HG03196 (cell line): ENCODE results near the gene NEMP1.
A peak's percentile ranks its signal among the peaks of the same experiment; 100 is the strongest.
"Not testable (repeated sequence)": the region's sequence is repeated elsewhere in the genome, so short reads cannot be mapped to it uniquely, and the experiment has no call there.

Source experiments
- ATAC-seq: cut with Tn5 transposase; IDR thresholded peaks from one replicate; pipeline ENCODE4 v1.9.1; 2021; ENCODE audit not compliant: unreplicated experiment

The NEMP1 gene

DNA sequence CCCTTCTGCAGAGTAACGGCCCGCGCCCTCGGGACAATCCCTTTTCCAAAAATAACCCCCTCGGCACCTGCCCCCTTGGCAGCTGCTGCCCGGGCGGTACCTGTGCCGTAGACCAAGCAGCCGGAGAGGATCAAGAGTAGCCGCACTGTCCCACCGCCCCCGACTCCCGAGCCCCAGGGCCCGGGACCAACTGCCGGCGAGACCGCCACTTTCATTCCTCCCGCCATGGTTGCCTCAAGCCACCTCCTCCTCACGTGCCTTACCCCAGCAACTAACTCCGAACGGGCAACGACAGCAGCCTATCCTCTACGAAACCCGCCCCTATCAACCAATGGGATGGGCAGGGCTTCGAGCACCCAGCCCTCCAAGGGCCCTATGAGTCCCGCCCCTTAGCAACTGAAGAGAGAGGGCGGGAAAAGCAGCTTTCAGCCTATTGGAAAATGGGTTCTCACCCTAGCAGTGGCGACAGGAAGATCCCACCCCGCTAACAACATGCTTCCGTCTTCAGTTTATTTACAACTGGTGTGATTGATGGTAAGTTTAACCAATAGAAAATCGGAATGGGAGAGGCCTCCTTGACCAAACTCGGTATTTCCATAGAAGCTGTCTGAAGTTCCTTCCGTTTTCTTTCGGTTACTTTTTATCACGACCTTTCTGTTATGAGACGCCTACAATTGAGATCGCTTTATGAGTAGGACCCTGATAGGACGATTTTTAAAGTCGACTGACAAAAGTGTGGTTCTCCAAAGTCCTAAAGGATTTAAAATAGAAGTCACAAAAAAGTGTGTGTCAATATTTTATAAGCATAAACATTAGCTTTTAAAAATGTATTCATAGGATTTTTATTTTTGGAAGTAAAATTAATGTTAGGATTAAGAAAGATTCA is at the start of gene NEMP1:
TSS of gene NEMP1 (minus strand) at position 273 of the 886 bp plus-strand sequence. CDS start at position 227, 46 bp downstream.
- ATAC-seq: peak; percentile 96

DNA sequence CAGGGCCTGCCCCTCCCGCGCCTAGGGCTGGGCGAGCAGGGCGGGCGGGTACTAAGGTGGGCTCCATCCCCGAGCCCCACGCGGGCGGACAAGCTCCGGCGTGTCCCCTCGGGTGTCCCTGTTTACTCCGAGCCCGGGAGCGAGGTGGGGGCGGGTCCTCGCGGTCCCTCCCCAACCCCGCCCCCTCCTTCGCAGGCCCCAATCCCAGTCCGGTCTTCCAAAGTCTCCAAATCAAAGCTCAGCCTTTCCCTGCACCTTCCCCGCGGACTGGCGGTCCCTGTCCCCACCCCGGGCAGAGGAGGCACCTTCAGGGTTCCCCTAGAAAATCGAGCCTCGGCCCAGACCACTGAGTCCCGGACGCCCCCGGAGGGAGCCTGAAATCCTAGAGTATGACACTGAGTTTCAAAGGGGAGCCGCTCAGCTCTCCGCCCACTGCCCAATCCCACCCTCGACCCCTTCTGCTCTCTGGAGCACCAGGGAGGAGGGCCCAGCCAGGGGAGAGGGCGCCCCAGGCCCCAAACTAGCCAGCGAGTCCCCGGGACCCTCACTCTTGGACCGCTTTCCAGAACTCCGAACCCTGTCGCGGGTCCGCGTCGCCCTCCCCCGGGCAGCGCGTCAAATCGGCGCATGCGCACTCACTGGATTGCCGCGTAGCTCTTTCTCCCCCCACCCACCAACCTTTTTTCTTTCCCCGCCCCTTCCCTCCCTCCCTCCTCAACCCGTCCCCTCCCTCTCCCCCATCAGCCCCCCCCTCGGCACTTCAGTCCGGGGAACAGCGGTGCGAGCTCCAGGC is 49.3 kb upstream of the NEMP1 start, which contains the start of gene LRP1:
TSS of gene LRP1 (plus strand) at position 758 of the 793 bp plus-strand sequence. CDS start 482 bp downstream, outside the sequence.
- no peak for ATAC-seq

GRCh38 chr12:57127101-57127725 is 48.6 kb upstream of the NEMP1 start:
- no peak for ATAC-seq

DNA sequence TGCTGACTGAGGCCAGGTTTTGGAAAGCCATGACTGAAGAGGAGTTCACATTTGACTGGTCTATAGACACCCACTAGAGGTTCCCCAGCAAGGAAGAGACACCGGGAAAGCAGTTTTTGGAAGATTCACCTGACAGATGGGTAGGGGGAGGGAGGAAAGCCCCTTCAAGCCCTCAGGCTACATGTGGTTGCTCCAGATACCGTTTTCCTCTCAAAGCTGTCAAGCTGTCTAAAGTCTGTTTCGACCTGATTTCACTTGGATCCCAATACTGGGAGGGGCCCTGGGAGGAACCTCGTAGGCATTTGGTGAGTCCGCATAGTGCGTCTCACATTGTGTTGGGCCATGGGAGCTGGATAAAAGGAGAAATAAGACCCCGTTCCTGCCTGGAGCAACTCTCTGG is 48.0 kb upstream of the NEMP1 start:
- no peak for ATAC-seq

DNA sequence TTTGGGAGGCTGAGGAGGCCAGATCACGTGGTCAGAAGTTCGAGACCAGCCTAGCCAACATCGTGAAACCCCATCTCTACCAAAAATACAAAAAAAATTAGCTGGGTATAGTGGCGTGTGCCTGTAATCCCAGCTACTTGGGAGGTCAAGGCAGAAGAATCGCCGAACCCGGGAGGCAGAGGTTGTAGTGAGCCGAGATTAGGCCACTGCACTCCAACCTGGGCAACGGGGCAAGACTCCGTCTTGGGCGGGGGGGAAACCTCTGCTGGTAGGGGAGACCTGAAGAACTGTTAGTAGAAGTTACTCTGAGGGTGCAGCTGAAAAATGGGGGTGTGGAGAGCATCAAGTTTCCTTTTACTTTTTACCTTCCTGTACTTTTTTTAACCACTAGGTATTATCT is 47.5 kb upstream of the NEMP1 start:
- ATAC-seq: no peak

- no peak for ATAC-seq
Observed at GRCh38 chr12:57124261-57124877, 45.8 kb upstream of the NEMP1 start.

DNA sequence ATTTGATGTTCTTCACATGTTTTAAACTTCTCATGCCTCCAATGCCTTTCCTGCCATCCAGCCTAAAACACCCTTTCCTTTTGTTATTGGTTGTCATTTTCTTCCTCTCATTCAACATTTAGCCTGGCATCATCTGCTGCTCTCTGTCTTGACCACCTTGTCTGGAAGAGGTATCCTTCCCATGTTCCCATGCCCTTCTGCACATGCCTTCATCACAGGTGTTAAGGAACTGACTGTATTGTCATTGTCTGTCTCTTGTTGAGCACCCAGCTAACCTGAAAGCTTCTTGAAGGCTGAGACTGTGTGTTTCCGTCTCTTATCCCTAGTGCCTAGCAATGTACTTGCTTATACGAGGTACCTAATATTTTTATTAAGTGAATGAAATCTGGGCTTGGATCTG is 45.2 kb upstream of the NEMP1 start:
- no peak for ATAC-seq

GRCh38 chr12:57120718-57121117 is 42.1 kb upstream of the NEMP1 start:
- ATAC-seq: not testable (repeated sequence)

- ATAC-seq: no peak
Observed at GRCh38 chr12:57119294-57120085, 40.9 kb upstream of the NEMP1 start.

GRCh38 chr12:57118711-57119271 is 40.2 kb upstream of the NEMP1 start:
- ATAC-seq: peak; percentile 56

GRCh38 chr12:57116580-57117281 is 38.1 kb upstream of the NEMP1 start:
- ATAC-seq: no peak

DNA sequence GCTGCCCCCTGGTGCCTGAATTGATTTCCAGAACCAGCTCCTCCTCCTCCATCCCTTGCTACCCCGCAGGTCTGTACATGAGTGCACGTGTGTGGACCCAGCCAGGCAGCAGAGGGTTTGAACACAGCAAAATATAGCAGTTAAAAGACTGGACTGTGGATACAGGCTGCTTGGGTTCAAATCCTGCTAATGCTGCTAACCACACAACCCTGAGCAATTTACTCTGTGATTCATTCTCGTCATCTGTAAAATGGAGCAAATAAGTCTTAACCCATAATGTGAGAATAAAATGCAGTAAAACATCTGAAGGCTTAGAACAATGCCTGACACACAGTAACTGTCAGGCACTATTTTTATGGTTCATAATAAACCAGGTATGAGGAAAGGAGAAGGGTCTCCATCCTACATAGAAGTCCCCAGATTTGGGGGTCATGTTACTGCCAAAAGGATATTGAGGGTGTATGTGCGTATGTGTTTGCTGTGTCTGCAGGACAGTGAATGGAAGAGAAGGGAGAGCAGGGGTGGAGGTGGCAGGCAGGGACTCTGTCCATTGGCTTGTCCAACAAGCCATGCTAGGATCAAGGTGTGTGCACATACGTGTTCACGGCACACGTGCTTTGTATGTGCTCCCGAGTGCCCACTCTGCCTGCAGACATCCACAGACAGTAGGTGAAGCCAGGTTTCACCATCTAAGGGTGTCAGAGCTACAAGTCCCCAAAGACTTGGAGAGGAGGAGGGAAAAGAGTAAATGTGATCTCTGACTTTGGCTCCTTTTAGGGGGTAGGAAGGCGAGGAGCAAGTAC is 34.1 kb upstream of the NEMP1 start:
- peak; percentile 48 for ATAC-seq

DNA sequence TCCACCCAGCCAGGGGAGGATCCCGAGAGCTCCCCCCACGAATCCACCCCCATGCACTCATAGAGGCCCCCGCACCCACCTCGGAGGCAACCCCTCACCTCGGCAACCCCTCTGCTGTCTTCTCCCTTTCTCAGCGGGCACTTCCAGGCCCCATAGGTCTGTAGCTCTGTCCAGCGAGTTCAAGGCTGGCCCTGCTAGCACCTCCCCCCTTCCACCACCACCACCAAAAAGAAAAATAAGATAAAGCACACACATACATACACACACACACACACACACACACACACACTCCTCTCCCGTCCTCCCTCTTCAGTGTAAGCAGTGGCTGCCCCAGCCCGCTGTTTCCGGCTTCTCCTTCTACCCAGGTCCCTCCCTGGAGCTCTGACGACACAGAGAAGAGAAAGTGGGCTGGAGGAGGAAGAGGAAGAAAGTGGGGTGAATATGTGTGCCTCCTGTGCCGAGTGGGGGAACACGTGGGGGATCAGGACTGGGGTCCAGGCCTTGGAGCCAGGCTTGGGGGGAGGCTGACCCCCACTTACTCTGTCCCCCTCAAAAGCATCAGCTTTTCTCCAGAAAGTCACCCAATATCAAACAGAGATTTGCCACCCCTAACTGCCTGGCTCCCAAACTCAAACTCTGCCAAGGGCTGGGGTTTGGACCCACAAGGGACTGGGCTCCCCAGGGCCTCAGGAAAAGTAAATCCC is 32.6 kb upstream of the NEMP1 start, which contains the start of gene STAT6:
TSS of gene STAT6 (minus strand) at position 332 of the 704 bp plus-strand sequence. CDS start 3,084 bp downstream, outside the sequence.
- peak; percentile 57 for ATAC-seq

GRCh38 chr12:57110104-57111030 is 31.8 kb upstream of the NEMP1 start:
- peak; percentile 48 for ATAC-seq

DNA sequence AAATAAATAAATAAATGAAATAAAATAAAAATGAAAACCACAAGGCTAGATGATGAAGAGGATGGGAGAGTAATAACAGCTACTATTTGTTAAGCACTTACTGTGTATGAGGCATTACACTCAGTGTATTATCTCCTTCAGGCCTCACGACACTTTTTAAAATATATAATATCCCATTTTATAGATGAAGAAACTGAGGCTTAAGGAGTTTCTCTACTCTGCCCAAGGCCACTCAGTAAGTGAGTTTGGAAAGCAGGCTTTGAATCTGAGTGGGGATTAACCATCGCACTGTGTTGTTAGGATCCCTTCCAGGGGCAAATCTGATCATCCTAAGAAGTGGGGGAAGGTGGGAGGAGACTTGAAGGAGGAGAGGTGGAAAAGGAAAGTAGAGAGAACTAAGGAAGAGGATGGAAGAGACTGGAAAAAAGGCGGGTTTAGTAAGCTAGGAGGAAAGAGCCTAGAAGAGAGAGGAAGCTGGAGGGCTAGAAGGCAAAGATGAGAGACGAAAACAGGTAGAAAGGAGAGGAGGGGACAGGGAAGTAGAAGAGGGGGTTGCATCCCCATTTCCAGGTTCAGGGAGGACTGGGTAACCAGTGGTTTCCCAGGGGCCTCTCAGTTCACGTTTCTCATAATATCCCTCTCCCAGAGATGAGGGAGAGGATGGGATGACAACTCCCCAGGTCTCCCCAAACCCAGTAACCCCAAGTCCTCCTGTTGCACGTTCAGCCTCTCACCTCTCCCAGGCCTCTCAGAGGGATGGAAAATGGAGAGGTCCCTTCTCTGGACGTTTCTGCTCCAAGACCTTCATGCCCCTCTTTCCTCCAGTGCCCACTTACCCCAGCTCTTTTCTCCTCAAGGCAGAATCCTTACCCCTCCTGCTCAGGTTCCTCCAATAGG is 30.9 kb upstream of the NEMP1 start:
- ATAC-seq: no peak
